Measurements from ENCODE around the gene ANXA11.

DNA sequence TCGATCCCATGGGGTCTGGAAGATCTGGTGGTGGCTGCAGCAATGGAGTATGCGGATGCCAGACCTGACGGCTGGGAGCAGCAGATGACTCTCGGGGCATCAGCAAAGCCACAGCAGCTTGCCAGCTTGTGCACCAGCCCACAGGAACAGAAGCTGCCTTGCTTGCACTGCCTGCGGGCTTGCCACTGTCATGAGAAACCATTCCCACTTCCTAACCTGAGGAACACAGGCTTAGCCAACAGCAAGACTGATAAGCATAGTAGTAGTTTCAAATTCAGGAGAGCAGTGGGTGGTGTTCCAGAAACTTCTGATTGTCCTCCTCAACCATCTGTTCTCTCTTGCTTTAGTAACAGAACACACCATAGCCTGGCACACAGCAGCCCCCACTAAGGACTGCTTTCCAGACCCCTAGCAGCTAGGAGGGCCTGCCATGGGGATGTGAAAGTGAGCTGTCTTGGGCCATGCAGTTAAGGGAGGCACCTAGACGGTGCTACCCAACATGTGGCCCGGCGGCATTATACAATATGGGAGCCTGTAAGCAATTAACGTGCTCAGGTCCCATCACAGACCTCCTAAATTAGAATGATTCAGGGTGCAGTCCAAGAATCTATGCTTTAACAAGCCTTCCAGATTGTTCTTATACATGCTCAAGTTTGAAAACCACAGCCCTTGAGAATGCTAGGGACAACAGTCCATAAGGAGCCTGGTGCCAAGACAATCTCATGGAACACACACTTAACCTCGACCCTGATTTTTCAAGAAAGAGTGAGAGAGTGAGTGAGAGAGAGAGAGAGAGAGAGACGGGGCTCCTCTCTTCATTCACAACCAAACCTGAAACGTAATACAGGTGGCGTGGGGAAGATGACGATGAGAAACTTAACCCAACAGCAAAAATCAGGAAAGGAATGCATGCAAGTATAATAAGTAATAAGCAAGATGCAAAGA, 7.1 kb downstream of the ANXA11 start:
- TF ChIP-seq, protein P1, sequence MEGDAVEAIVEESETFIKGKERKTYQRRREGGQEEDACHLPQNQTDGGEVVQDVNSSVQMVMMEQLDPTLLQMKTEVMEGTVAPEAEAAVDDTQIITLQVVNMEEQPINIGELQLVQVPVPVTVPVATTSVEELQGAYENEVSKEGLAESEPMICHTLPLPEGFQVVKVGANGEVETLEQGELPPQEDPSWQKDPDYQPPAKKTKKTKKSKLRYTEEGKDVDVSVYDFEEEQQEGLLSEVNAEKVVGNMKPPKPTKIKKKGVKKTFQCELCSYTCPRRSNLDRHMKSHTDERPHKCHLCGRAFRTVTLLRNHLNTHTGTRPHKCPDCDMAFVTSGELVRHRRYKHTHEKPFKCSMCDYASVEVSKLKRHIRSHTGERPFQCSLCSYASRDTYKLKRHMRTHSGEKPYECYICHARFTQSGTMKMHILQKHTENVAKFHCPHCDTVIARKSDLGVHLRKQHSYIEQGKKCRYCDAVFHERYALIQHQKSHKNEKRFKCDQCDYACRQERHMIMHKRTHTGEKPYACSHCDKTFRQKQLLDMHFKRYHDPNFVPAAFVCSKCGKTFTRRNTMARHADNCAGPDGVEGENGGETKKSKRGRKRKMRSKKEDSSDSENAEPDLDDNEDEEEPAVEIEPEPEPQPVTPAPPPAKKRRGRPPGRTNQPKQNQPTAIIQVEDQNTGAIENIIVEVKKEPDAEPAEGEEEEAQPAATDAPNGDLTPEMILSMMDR (IDR thresholded peaks at IDR 0.05): no peak
- TF ChIP-seq POLR2AphosphoS5 (IDR thresholded peaks at IDR 0.05) (no peak), POLR2A (IDR thresholded peaks at IDR 0.05; ENCODE audit: low read depth) (no peak), EP300 (IDR thresholded peaks at IDR 0.05) (no peak)

Data from esophagus muscularis mucosa (tissue), 4 donors.